Measurements from ENCODE around the gene PTPRM. TPM values are rescaled to one million over a fixed set of nuclear protein-coding genes. Genes with fewer than 3 reads are reported as not detected.

The PTPRM gene
- total and polyA plus RNA-seq, 2 of the 4 experiments (the other 2 are of a cell fraction): 28.3 to 51.2 TPM

- no peak for ATAC-seq (ENCODE audit: low read depth)
These were observed 25.3 kb upstream of the PTPRM start for GRCh38 chr18:7541835-7542234.

More at GRCh38 chr18:7541835-7542234, 25.3 kb upstream of the PTPRM start:
- Histone ChIP-seq H2AK5ac (ENCODE audit: low read depth, low read length) (no peak overlapping the region), H3K23ac (ENCODE audit: low read depth, low read length) (no peak overlapping the region), H3K4ac (ENCODE audit: low read depth, low read length) (no peak overlapping the region), H3K18ac (ENCODE audit: low read depth, low read length) (no peak overlapping the region), H4K8ac (ENCODE audit: low read depth in 2 of 2, low read length in 2 of 2) (no peak overlapping the region), H3K9me1 (ENCODE audit: insufficient read depth, low read length) (no peaks in the 10 kb centered on the region), H3K27ac (ENCODE audit: insufficient read depth, low read length) (no peak overlapping the region), H3K27me3 (ENCODE audit: control insufficient read depth, insufficient read depth, low read length) (peaks cover 3% of the 10 kb centered on the region; the same call in 1 of the 2 replicates), H2BK5ac (ENCODE audit: low read depth, low read length, poor library complexity, severe bottlenecking) (no peak overlapping the region), H3K9me3 (ENCODE audit: control insufficient read depth, insufficient read depth, low read length) (no peaks in the 10 kb centered on the region), H4K5ac (ENCODE audit: low read depth, low read length) (no peak overlapping the region), H3K14ac (replicated peaks; ENCODE audit: low read depth, low read length) (no peak overlapping the region), H2AFZ (replicated peaks; ENCODE audit: low read length, poor library complexity) (no peak overlapping the region), H3K56ac (ENCODE audit: extremely low read depth, insufficient read depth, low read length) (no peak overlapping the region), H3K4me1 (ENCODE audit: control insufficient read depth, insufficient read depth, low read length) (no peaks in the 10 kb centered on the region), H3K4me2 (ENCODE audit: low read depth, low read length) (no peak overlapping the region), H3K4me3 (ENCODE audit: insufficient read depth, low read depth, low read length) (no peak overlapping the region), H2BK120ac (ENCODE audit: low read depth, low read length) (no peak overlapping the region), H3K36me3 (ENCODE audit: control insufficient read depth, insufficient read depth, low read length) (no peaks in the 10 kb centered on the region), H2BK20ac (ENCODE audit: low read depth, low read length) (no peak overlapping the region), H2BK15ac (ENCODE audit: low read depth, low read length) (no peak overlapping the region), H3K9ac (ENCODE audit: low read depth, low read length) (no peak overlapping the region), H4K20me1 (ENCODE audit: insufficient read depth, low read length) (no peaks in the 10 kb centered on the region), H4K91ac (ENCODE audit: insufficient read depth, low read depth, low read length) (no peak overlapping the region), H3K79me1 (ENCODE audit: low read depth in 1 of 2, low read length in 2 of 2) (no peaks in the 10 kb centered on the region), H2AK9ac (replicated peaks; ENCODE audit: low read depth, low read length, poor library complexity) (no peak overlapping the region)
- BruUV-seq (replicated peaks): no TSS peak
- CTCF ChIA-PET: no interaction called here
- POLR2A ChIA-PET (ENCODE audit: unreplicated experiment): no interaction called here
- intact Hi-C loops (cut with micrococcal nuclease) (no loop called here), dilution Hi-C loops (cut with HindIII; ENCODE audit: low sequenced_read_pairs, unreplicated experiment) (no loop called here), in situ Hi-C loops (cut with MboI; ENCODE audit: low sequenced_read_pairs) (no loop called here)
- DNase-seq: no peak
- WGBS, 2 experiments (ENCODE audit: extremely low coverage in 2 of 2, insufficient read length in 1 of 2): 77% methylated on average over 3 of the region's 5 CpGs; no CpG with 5 or more reads in 1 of the 2 experiments
- TF ChIP-seq CEBPB (IDR thresholded peaks at IDR 0.05; ENCODE audit: low read depth, low read length) (no peak), NFE2L2 (IDR thresholded peaks at IDR 0.05; ENCODE audit: low read depth, low read length) (no peak), BHLHE40 (IDR thresholded peaks at IDR 0.05; ENCODE audit: low read depth, low read length) (no peak)
- TF ChIP-seq, protein P1, sequence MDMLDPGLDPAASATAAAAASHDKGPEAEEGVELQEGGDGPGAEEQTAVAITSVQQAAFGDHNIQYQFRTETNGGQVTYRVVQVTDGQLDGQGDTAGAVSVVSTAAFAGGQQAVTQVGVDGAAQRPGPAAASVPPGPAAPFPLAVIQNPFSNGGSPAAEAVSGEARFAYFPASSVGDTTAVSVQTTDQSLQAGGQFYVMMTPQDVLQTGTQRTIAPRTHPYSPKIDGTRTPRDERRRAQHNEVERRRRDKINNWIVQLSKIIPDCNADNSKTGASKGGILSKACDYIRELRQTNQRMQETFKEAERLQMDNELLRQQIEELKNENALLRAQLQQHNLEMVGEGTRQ (IDR thresholded peaks at IDR 0.05; ENCODE audit: low read depth, low read length): no peak
